Spinal cord (tissue), 10 donors: Measurements from ENCODE around the gene PDE4D. TPM values are rescaled to one million over a fixed set of nuclear protein-coding genes. Genes with fewer than 3 reads are reported as not detected.

Experiments
- DNase-seq, 6 donors: peaks; one replicate each; pipeline versions ENCODE4 v3.0.0 to v3.0.0-alpha.2; 2013 to 2015; ENCODE audit warnings: low spot score in 6 of 6, low read depth in 4 of 6
- H3K27ac ChIP-seq: one replicate; pipeline ENCODE4 v1.5.1; 2013; ENCODE audit warnings: low read depth, low read length, control low read depth
- H3K27me3 ChIP-seq: one replicate; pipeline ENCODE4 v1.6.1; 2013; ENCODE audit warnings: low read length; ENCODE audit not compliant: control insufficient read depth, insufficient read depth
- H3K36me3 ChIP-seq: one replicate; pipeline ENCODE4 v1.6.1; 2013; ENCODE audit warnings: low read length; ENCODE audit not compliant: control insufficient read depth, insufficient read depth
- H3K4me1 ChIP-seq: one replicate; pipeline ENCODE4 v1.6.1; 2013; ENCODE audit warnings: low read length; ENCODE audit not compliant: control insufficient read depth, insufficient read depth
- H3K4me3 ChIP-seq: one replicate; pipeline ENCODE4 v1.5.1; 2013; ENCODE audit warnings: low read depth, low read length, control low read depth
- H3K9me3 ChIP-seq: one replicate; pipeline ENCODE4 v1.6.1; 2013; ENCODE audit warnings: low read length; ENCODE audit not compliant: control insufficient read depth, insufficient read depth
- WGBS: methylation state at CpG from one replicate; pipeline ENCODE4 v1.1.5; 2013; ENCODE audit warnings: missing lambda C conversion rate; ENCODE audit not compliant: insufficient coverage; 5-methylcytosine and 5-hydroxymethylcytosine counted together
- polyA plus RNA-seq, 2 donors: library from polyadenylated mRNA; unstranded; fragments of 120-200 nt; gene quantifications; one replicate each; pipeline ENCODE4 v1.2.1, GENCODE V29; 2013; ENCODE audit not compliant: insufficient read length in 2 of 2
- total RNA-seq, 2 donors: library from RNA; depleted of rRNA in 1 of 2; stranded (reverse); fragments of 120-200 nt in 1 of 2; fragments of >200 nt in 1 of 2; gene quantifications; one replicate each; pipeline versions ENCODE4 v1.2.3 to v1.2.4, GENCODE V29; 2013 to 2014
- donor health status: healthy.

The PDE4D gene
- total and polyA plus RNA-seq, 4 donors, result 16.1 to 84.0 (median 37.0) TPM

- Histone ChIP-seq H3K36me3 (no peaks in the 10 kb centered on the region), H3K4me1 (no peaks in the 10 kb centered on the region), H3K27ac (no peak overlapping the region), H3K9me3 (no peaks in the 10 kb centered on the region), H3K4me3 (no peak overlapping the region), H3K27me3 (no peaks in the 10 kb centered on the region)
- no CpG with 5 or more reads among the region's 1 CpG for WGBS
- no peak for DNase-seq
Measured at GRCh38 chr5:59102437-59102836, 791.1 kb downstream of the PDE4D start.

- H3K27me3 ChIP-seq, result no peaks in the 10 kb centered on the region
- H3K36me3 ChIP-seq, result no peaks in the 10 kb centered on the region
- DNase-seq, result no peak
- WGBS, result 96% methylated on average over 4 of the region's 5 CpGs
- H3K9me3 ChIP-seq, result no peaks in the 10 kb centered on the region
- H3K27ac ChIP-seq, result no peak overlapping the region
- no peaks in the 10 kb centered on the region for H3K4me1 ChIP-seq
- no peak overlapping the region for H3K4me3 ChIP-seq
Measured at GRCh38 chr5:59100875-59101274, 792.7 kb downstream of the PDE4D start.

- no peaks in the 10 kb centered on the region for H3K9me3 ChIP-seq
- no peak for DNase-seq
- no peaks in the 10 kb centered on the region for H3K36me3 ChIP-seq
- H3K4me3 ChIP-seq, result no peak overlapping the region
- no peaks in the 10 kb centered on the region for H3K4me1 ChIP-seq
- no peak overlapping the region for H3K27ac ChIP-seq
- WGBS, result 96% methylated on average over 5 of the region's 6 CpGs
- H3K27me3 ChIP-seq, result no peaks in the 10 kb centered on the region
Measured at GRCh38 chr5:59099995-59100345, 793.6 kb downstream of the PDE4D start.

GRCh38 chr5:59099270-59099994, 794.1 kb downstream of the PDE4D start:
- no peaks in the 10 kb centered on the region for H3K4me1 ChIP-seq
- WGBS, result 95% methylated on average over 2 of the region's 5 CpGs

GRCh38 chr5:59098743-59099142, 794.8 kb downstream of the PDE4D start:
- Histone ChIP-seq H3K27ac (no peak overlapping the region), H3K4me3 (no peak overlapping the region), H3K27me3 (no peaks in the 10 kb centered on the region), H3K9me3 (no peaks in the 10 kb centered on the region), H3K36me3 (no peaks in the 10 kb centered on the region), H3K4me1 (no peaks in the 10 kb centered on the region)
- DNase-seq, result no peak
- no CpG with 5 or more reads among the region's 2 CpGs for WGBS

More at GRCh38 chr5:59099270-59099994, 794.1 kb downstream of the PDE4D start:
- H3K36me3 ChIP-seq, result no peaks in the 10 kb centered on the region
- H3K4me3 ChIP-seq, result no peak overlapping the region
- no peaks in the 10 kb centered on the region for H3K27me3 ChIP-seq
- no peak for DNase-seq
- H3K9me3 ChIP-seq, result no peaks in the 10 kb centered on the region
- no peak overlapping the region for H3K27ac ChIP-seq

GRCh38 chr5:59097712-59098111, 795.8 kb downstream of the PDE4D start:
- no peaks in the 10 kb centered on the region for H3K9me3 ChIP-seq
- no peaks in the 10 kb centered on the region for H3K27me3 ChIP-seq
- H3K4me3 ChIP-seq, result no peak overlapping the region
- no peak for DNase-seq
- H3K27ac ChIP-seq, result no peak overlapping the region
- H3K4me1 ChIP-seq, result no peaks in the 10 kb centered on the region
- no peaks in the 10 kb centered on the region for H3K36me3 ChIP-seq

GRCh38 chr5:59097116-59097515, 796.4 kb downstream of the PDE4D start:
- no peak for DNase-seq
- Histone ChIP-seq H3K27ac (no peak overlapping the region), H3K36me3 (no peaks in the 10 kb centered on the region), H3K27me3 (no peaks in the 10 kb centered on the region), H3K4me3 (no peak overlapping the region), H3K4me1 (no peaks in the 10 kb centered on the region), H3K9me3 (no peaks in the 10 kb centered on the region)
- 40% methylated on average over 3 of the region's 3 CpGs for WGBS

- no peak overlapping the region for H3K27ac ChIP-seq
- no peak for DNase-seq
- no peaks in the 10 kb centered on the region for H3K27me3 ChIP-seq
- no CpG with 5 or more reads among the region's 1 CpG for WGBS
- no peaks in the 10 kb centered on the region for H3K4me1 ChIP-seq
- H3K9me3 ChIP-seq, result no peaks in the 10 kb centered on the region
- H3K4me3 ChIP-seq, result no peak overlapping the region
- no peaks in the 10 kb centered on the region for H3K36me3 ChIP-seq
Measured at GRCh38 chr5:59095480-59095879, 798.0 kb downstream of the PDE4D start.

GRCh38 chr5:59094864-59095263, 798.7 kb downstream of the PDE4D start:
- H3K27ac ChIP-seq, result no peak overlapping the region
- H3K9me3 ChIP-seq, result no peaks in the 10 kb centered on the region
- H3K36me3 ChIP-seq, result no peaks in the 10 kb centered on the region
- no CpG with 5 or more reads among the region's 2 CpGs for WGBS
- H3K4me1 ChIP-seq, result no peaks in the 10 kb centered on the region
- peak in 1 of 6 donors; percentile 57 for DNase-seq
- H3K27me3 ChIP-seq, result no peaks in the 10 kb centered on the region
- H3K4me3 ChIP-seq, result no peak overlapping the region

- H3K4me1 ChIP-seq, result no peaks in the 10 kb centered on the region
- no peaks in the 10 kb centered on the region for H3K9me3 ChIP-seq
- 95% methylated on average over 3 of the region's 6 CpGs for WGBS
- H3K27ac ChIP-seq, result no peak overlapping the region
- DNase-seq, result no peak
- no peaks in the 10 kb centered on the region for H3K27me3 ChIP-seq
- H3K36me3 ChIP-seq, result no peaks in the 10 kb centered on the region
- no peak overlapping the region for H3K4me3 ChIP-seq
Measured at GRCh38 chr5:59093329-59093728, 800.2 kb downstream of the PDE4D start.
